SK-MEL-5 (cell line): ENCODE measurements around the gene TMEM217. TPM values are rescaled to one million over a fixed set of nuclear protein-coding genes. Genes with fewer than 3 reads are reported as not detected.
A peak's percentile ranks its signal among the peaks of the same experiment; 100 is the strongest.

Source experiments
- DNase-seq: peaks from one replicate; pipeline ENCODE4 v3.0.0-alpha.2; 2016; ENCODE audit warnings: low read depth, low spot score
- in situ Hi-C: cut with HindIII; loops from 2 replicates; pipeline ENCODE4 v1.10.0; 2016; ENCODE audit warnings: low sequenced_read_pairs, high pct_unique_total_duplicates, low pct_unique_long_range_greater_than_20kb
- total RNA-seq: library from RNA; depleted of rRNA; stranded (reverse); fragments of >200 nt; shearing (Covaris generic); gene quantifications from 2 replicates; pipeline ENCODE4 v1.2.3, GENCODE V29; 2014

TMEM217 gene
- total RNA-seq, 1 experiment from 2014 or later, result 0.11 TPM

DNA sequence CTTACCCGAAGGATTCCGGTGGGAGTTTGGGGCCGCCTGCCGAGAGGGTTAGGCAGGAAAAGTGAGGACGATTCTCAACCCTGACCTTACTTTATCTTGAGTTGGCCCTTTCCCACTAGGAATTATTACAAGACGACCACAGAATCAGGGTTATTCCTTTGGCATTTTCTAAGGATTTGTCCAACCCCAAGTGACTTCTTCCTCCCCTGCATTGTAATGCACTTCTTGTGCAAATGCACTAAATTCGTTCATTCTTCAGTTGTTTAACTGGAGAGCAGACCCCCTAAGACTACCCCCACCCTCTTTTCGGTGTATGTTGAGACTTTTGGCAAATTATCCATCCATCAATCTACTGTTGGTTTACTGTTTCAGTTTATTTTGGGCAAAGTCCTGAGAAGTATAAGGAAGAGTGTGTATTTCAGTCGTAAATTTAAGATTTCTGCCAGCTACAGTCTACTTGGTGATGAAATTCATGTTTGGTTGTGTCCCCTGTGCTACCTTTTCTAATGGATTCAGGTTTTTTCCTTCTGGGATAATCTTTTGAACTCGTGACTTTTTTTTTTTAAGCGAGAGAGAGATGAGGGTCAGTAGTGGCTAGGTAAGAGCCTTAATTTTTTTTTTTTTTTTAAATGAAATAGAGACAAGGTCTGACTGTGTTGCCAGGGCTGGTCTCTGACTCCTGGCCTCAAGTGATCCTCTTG is 611 bp upstream of the TMEM217 start:
- in situ Hi-C loops, result no loop called here
- DNase-seq, result peak; percentile 10

DNA sequence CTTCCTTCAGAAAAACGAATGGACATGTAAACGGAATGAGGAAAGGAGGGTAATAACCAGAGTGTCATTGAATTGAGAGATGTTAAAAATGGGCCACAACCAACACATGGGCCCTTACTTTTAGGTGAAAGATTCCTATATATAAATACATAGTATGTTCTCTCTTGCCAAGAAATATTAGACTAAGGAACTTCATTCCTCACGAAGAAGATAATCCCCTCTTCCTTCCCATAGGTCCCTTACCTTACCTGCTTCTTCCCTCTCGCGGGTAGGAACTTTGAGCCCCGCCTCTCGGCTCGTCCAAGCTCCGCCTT is 667 bp downstream of the TMEM217 start:
- in situ Hi-C loops, result no loop called here
- no peak for DNase-seq

DNA sequence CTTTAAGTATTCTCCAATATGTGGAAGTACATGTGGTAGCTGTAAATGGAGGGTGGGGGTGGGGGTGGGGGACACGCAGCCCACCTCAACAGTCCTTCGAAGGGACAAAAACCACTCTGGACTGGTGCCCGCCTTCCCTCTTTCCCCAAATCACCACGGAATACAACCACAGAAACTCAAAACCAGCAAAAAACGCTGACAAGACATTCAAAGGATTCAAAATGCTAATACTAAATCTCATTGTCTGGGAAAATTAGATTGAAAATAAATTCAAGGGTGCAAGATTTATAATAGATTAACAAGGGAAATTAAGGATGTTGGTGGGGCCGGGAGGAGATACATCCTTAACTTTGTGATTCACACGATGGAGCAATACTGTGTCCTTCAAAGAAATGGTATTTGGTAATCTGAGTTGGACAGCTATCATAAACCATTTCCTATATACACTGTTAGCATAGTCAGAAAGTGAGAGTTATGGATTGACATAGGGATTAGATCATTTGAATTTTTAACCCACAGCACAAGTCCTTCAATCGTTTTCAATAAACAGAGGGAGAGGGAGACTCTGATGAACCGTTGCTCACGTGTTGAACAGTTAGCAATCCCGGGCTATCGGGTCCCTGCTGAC is 1.1 kb downstream of the TMEM217 start:
- DNase-seq, result no peak
- in situ Hi-C loops, result no loop called here

DNA sequence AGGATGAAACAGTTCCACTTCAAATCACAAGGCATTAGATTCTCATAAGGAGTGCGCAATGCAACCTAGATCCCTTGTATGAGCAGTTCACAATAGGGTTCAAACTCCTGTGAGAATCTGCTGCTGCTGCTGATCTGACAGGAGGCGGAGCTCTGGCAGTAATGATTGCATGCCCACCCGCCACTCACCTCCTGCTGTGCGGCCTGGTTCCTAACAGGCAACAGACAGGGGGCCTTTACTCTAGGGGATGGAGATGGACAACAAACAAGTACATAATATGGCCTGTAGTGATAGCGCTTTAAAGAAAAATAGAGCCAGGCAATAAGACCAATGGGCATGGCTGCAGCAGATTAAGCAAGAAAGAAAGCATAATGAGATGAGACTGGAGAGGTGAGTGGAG is 3.1 kb downstream of the TMEM217 start:
- in situ Hi-C loops, result no loop called here
- DNase-seq, result no peak

DNA sequence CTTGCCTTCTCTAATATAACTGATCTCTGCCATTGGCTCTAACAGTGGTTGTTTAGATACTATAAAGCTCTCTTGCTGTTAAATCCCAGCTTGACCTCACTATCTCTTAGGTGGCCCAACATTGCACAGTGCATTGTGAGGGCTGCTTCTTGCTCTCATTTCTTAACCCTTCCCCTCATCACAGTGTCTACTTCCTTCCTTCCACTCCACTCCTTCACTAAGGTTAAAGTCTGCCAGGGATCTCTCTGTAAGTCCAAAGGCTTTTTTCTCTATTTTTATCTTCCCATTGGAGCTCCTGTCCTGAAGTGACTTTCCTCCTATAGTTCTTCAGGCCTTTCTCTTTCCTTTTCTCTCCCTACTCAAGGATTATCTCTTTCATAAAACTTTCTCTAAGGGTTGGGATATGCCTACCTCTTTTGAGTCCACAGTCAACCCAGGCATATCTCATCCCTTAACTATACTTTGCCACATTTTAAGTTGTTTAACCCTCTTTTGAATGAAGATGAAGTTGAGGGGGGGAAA is 4.4 kb downstream of the TMEM217 start:
- no peak for DNase-seq
- in situ Hi-C loops, result no loop called here

DNA sequence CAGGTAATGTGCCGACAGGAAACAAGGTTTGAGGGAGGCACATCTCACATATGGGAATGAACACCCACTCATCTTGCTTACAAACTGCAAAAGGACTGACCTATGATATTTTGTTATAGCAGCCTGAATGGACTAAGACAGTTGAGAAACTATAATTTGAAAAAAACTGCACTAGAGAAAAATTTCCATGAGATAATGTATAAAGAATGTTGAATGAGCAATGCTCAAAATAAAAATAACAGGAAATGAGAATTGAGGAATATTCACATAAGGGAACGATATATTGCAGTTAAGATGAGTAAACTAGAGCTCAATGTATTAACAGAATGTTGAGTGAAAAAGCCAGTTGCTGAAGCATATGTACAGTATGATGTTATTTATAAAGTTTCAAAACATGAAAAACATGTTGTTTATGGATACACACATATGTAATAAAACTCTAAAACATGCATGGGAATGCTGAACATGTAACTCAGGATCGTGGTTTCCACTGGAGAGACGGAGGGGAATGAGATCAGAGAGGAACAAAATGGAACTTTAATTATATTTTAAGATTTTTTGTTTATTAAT is 6.6 kb downstream of the TMEM217 start:
- in situ Hi-C loops, result no loop called here
- no peak for DNase-seq

DNA sequence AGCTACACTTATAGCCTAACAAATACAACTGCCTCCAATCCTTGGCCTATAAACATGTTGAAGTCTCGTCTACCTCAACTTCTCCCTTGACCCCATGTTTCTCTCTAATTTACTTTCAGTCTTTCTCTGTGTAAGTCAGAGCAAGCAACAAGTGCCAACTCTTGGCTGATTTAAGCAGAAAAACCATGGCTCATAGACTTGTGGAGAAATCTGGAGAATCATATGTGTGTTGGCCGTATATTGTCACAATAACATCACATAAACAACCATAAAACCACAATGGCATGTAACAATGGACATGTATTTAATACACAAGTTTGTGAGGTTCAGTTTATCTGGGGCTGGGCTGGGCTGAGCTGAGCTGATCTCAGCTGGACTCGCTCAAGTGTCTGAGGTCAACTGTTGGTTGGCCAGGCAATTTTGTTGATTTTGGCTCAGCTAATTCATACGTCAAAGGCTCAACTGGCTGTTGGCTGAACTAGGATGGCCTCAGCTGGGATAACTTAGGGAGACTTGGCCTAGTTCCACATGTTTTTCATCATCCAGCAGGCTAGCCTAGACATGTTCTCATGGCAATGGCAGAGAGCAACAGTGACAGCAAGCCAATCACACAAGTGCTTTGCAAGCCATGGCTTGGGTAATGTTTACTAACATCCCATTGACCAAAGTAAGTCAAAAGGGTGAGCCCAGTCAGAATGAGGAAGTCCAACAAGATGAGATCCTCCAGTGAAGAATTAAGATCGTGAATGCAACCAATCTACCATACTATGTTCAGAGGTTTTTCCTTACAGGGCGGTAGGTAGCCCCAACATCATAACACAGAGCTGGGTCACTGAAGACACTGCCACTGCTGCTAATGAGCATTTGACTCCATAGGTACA is 13.3 kb downstream of the TMEM217 start:
- in situ Hi-C loops, result no loop called here
- no peak for DNase-seq

DNA sequence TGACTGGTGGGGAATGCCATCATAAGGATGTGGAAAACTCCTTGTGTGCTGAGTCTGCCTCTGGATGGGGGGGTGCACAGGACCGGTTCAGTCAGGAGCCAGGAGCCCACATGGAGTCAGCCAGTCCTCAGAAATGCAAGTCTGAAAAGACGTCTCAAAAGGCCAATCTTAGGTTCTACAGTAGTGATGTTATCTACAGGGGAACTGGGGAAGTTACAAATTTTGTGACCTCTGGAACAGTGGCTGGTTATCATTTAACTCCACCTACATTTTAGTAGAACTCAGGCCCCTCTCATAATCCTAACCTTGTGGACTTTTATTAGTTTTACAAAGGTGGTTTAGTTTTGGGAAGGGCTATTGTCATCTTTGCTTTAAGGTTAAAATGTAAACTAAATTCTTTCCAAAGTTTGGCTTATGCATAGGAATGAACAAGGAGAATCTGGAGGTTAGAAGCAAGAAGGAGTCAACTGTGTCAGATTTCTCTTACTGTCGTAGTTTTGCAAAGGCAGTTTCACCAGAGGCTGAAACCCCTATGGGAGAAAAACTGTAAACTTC is 14.1 kb downstream of the TMEM217 start:
- no peak for DNase-seq
- in situ Hi-C loops, result no loop called here

DNA sequence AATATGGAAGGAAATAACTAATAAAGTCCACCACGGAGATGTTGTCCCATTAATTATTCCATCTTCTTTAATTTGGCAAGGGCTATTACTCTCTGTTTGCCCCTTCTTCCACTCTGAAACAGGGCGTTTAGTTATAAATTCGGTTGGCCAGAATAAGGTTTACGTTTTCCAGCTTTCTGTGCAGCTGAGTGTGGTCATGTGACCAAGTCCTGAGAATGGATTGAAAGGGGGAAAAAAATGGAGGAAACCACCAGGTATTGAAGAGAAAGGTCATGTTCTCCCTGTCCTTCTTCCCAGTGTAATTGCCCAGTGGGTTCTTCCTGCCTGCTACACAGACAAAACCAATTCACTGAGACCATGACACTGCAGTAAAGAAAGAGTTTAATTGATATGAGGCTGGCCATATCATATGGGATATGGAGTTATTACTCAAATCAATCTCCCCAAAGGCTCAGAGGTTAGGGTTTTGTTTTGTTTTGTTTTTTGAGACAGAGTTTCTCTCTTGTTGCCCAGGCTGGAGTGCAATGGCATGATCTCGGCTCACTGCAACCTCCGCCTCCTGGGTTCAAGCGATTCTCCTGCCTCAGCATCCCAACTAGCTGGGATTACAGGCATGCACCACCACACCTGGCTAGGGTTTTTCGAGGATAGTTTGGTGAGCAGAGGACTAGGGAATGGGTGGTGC is 14.7 kb downstream of the TMEM217 start:
- DNase-seq, result no peak
- in situ Hi-C loops, result no loop called here

DNA sequence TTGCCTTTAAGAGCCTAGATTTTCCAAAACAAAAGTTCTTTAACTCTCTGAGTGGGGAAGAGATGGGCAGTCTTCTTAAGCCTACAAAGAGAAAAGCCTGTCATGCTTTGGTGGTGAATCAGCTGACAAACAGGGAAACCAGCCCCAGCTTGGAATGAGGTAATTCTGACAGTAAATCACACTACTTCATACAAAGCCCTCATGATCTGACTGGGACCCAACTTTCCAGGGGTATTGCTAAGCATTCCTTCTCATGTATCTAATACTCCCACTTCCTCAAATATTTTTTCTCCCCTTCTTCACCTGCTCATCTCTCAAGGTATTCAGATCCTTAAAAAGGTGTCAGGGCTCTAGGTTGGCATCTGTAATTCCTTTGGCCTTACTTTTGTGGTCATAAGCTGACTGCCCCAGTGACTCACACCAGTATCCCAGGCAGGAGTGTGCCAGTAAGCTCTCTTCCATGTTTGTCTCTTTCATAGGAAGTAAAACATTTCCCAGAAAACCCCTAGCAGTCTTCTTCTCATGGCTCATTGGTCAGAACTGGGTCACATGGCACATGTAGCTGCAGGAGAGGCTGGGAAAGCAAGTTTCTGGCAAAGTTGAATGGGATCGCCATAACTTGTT is 15.4 kb downstream of the TMEM217 start:
- DNase-seq, result peak; percentile 61

DNA sequence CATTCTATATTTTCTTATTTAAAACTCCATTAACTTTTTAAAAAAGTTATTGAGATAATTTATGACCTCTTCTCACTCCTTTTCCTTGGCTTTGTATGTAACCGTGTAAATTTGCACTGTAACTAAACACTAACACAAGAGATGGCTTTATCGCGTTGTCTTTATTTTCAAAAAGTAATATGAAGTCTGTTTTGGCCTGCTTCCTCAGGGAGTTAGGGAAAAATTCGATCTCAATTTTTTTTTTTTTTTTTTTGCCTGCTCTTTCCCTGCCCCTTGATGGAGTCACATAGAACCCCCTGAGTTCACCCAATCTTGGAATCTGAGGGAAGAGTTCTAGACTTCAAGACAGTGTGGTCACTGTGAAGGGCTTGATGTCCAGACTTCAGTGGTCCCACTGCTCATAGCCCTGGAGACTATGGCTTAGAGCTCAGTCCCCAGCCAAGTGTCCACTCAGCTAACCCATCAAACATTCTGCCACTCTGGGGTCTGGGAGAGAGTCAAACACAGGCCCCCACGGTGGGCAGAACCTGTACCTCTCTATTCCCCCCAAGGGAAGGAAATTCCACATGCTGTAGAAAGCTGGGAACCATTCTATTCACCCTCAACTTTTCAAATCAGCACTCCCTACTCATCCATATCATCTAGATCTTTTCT is 16.0 kb downstream of the TMEM217 start:
- in situ Hi-C loops, result no loop called here

More for the DNA sequence above, 15.4 kb downstream of the TMEM217 start:
- in situ Hi-C loops, result no loop called here

DNA sequence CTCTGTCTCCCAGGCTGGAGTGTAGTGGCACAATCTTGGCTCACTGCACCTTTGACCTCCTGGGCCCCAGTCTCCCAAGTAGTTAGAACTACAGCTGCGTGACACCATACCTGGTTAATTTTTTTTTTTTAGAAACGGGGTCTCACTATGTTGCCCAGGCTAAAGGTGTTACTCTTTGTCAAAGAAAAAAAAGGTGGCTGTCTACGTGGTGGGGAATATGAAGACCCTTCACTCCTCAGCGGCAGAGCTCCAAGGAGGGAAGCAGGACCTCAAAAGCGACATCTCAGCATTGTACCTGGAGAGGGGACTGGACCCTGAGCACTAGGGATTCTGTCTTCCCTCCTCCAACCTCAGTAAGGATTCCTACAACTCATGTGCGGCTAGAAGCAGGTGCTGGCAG is 16.8 kb downstream of the TMEM217 start:
- DNase-seq, result no peak
- in situ Hi-C loops, result no loop called here

More for the DNA sequence above, 16.0 kb downstream of the TMEM217 start:
- DNase-seq, result no peak

DNA sequence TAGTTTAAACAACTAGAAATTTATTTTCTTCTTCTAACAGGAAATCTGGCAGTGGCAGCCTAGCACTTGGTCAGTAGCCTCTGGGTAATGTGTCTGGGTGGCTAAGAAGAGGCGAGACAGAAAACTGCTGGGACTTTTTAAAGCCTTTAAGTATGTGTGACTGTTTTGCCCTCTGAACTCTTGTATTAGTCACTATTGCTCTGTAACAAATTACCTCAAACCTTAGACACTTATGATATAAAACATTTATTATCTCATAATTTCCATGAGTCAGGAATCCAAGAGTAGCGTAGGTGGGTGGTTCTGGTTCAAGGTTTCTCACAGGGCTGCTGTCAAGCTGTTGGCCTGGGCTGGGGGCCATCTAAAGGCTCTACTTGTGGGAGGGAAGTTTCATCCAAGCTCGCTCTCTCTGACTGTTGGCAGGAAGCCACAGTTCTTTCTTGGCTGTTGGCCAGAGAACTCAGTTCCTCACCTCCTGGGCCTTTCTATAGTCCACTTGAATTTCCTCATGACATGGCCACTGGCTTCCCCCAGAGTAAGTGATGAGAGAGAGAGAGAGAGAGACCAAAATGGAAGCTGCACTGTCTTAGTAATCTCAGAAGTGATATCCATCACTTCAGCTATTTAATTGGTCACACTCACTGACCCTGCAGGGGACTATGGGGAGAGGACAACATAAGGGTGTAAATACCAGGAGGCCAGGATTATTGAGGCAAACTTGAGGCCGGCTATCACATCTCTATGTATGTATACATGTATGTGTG is 17.8 kb downstream of the TMEM217 start:
- in situ Hi-C loops, result no loop called here
- DNase-seq, result peak; percentile 54

DNA sequence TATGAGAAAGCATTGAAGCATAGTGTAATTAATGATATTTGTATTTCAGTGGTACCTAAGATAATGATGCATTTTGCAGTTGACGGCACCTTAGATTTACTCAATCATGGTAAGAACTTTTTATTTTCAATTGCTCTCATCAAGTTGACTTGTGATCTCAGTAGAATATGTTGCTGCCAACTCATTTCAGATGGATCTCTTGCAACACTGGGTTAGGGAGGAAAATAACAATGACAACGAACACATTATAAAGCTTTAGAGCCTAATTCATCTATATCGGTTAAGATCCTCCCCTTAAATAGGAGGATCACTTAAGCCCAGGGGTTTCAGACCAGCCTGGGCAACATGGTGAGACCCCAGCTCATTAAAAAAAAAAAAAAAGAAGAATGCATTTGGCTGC is 18.4 kb downstream of the TMEM217 start:
- in situ Hi-C loops, result no loop called here
- DNase-seq, result no peak

DNA sequence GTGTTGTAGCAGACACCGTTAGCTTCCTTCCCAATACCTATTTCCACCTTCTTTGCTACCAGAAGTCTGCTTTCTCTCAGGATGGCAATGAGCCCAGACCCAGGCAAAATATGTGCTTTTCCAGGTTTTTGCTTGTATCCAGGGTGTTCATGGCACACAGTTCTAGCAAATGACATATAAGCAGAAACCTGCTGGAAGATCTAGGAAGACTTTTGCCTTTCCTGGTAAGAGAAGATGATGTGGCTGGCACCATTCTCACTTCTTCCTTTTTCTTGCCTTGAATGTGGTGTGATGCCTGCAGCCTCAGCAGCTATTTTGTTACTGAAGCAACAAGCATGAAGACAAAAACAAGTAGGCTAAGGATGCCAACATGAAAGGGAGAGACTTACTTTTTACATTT is 19.6 kb downstream of the TMEM217 start:
- in situ Hi-C loops, result no loop called here
- DNase-seq, result no peak

DNA sequence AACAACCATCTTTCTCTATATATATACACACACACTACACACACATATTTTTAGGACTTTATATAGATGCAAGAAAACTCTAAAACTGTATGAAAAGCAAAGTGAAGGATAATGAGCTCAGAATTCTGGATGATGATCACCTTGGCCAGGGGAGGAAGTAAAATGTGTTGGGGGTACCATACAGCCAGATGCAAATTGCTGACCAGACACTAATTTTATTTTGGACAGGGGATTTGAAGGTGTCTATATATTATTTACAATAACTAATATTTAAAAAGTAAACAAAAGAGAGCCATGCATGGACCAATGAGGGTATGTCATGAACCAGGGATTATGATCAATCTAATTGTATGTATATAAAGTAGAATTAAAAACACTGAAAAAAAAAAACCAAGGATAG is 20.2 kb downstream of the TMEM217 start:
- in situ Hi-C loops, result no loop called here
- no peak for DNase-seq
